CD4-positive, alpha-beta T cell (primary cell): Measurements from ENCODE around the gene JPT2. TPM values are rescaled to one million over a fixed set of nuclear protein-coding genes. Genes with fewer than 3 reads are reported as not detected.

Experiments used
- ATAC-seq: fragments of 200-7000 bp; cut with Tn5 transposase; one replicate; pipeline ENCODE4 v1.10.0; 2022; ENCODE audit warnings: mild to moderate bottlenecking; ENCODE audit not compliant: poor library complexity
- CTCF ChIA-PET: fragments of 350-600 bp; sonication (Branson Sonifier 250); formaldehyde crosslinking; loops from one replicate; lab custom pipeline; 2021; ENCODE audit warnings: antibody characterized with exemption, inconsistent platforms; lab: Charles Lee
- POLR2A ChIA-PET: fragments of 350-600 bp; sonication (Branson Sonifier 250); formaldehyde crosslinking; loops from one replicate; lab custom pipeline; 2021; ENCODE audit warnings: antibody characterized with exemption, inconsistent platforms; lab: Charles Lee
- DNase-seq, 14 experiments: peaks; one replicate each; pipeline ENCODE4 v3.0.0-alpha.2; 2013 to 2020; ENCODE audit warnings: mixed read lengths in 2 of 14
- H3K27ac ChIP-seq, 2 donors: one replicate each; pipeline versions ENCODE4 v1.5.1 to v1.7.0; 2013; ENCODE audit warnings: low read length in 2 of 2, low read depth in 1 of 2, mild to moderate bottlenecking in 1 of 2
- H3K27me3 ChIP-seq, 2 experiments: 1 replicate in 1 of 2; 2 replicates in 1 of 2; pipeline versions ENCODE4 v1.6.1 to v1.7.0; 2013; ENCODE audit warnings: low read length in 2 of 2, control low read depth in 1 of 2, mild to moderate bottlenecking in 1 of 2, moderate library complexity in 1 of 2; ENCODE audit not compliant: insufficient read depth in 2 of 2, control insufficient read depth in 1 of 2
- H3K36me3 ChIP-seq: one replicate; pipeline ENCODE4 v1.6.1; 2013; ENCODE audit warnings: low read length, control low read depth; ENCODE audit not compliant: insufficient read depth
- H3K4me1 ChIP-seq: one replicate; pipeline ENCODE4 v1.6.1; 2013; ENCODE audit warnings: low read length, control low read depth; ENCODE audit not compliant: insufficient read depth
- H3K4me3 ChIP-seq: one replicate; pipeline ENCODE4 v1.5.1; 2013; ENCODE audit warnings: mild to moderate bottlenecking, low read length, moderate library complexity
- H3K9me3 ChIP-seq, 2 experiments: 1 replicate in 1 of 2; 2 replicates in 1 of 2; pipeline versions ENCODE4 v1.6.1 to v1.7.0; 2013; ENCODE audit warnings: low read length in 2 of 2, mild to moderate bottlenecking in 2 of 2, control low read depth in 1 of 2, moderate library complexity in 1 of 2; ENCODE audit not compliant: control insufficient read depth in 1 of 2, insufficient read depth in 1 of 2
- H3K27ac Mint-ChIP-seq: one replicate; pipeline ENCODE4 v1.8.0; 2020; ENCODE audit warnings: mixed read lengths
- H3K27me3 Mint-ChIP-seq: one replicate; pipeline ENCODE4 v1.8.0; 2021; ENCODE audit warnings: mixed read lengths
- H3K36me3 Mint-ChIP-seq: one replicate; pipeline ENCODE4 v1.8.0; 2021; ENCODE audit warnings: low read depth, mixed read lengths
- H3K4me1 Mint-ChIP-seq: one replicate; pipeline ENCODE4 v1.8.0; 2021; ENCODE audit warnings: low read depth, mixed read lengths
- H3K4me3 Mint-ChIP-seq: one replicate; pipeline ENCODE4 v1.8.0; 2020; ENCODE audit warnings: mild to moderate bottlenecking, mixed read lengths
- H3K9me3 Mint-ChIP-seq: one replicate; pipeline ENCODE4 v1.8.0; 2020; ENCODE audit warnings: mixed read lengths
- intact Hi-C, 2 experiments: fragments of 100-400 bp; cut with DNase I in 1 of 2; cut with micrococcal nuclease in 1 of 2; formaldehyde crosslinking; loops; one replicate each; pipeline versions ENCODE4 v1.15.1 to v1.9.0; 2023 to 2025; cut with DNase I, micrococcal nuclease
- total RNA-seq, 174 experiments: library from RNA in 2 of 174; stranded (reverse) in 2 of 174; gene quantifications; one replicate each; pipeline ENCODE4 v1.2.3 and lab custom pipeline; 2021 to 2026
- TF ChIP-seq, protein P1 (sequence below): fragments of 200-600 bp; IDR thresholded peaks from one replicate; pipeline ENCODE4 v1.8.0; 2022; ENCODE audit warnings: antibody characterized with exemption, mild to moderate bottlenecking

JPT2 gene
- total RNA-seq, 2 experiments from 2014 or later, result 2.5 to 3.2 TPM

DNA sequence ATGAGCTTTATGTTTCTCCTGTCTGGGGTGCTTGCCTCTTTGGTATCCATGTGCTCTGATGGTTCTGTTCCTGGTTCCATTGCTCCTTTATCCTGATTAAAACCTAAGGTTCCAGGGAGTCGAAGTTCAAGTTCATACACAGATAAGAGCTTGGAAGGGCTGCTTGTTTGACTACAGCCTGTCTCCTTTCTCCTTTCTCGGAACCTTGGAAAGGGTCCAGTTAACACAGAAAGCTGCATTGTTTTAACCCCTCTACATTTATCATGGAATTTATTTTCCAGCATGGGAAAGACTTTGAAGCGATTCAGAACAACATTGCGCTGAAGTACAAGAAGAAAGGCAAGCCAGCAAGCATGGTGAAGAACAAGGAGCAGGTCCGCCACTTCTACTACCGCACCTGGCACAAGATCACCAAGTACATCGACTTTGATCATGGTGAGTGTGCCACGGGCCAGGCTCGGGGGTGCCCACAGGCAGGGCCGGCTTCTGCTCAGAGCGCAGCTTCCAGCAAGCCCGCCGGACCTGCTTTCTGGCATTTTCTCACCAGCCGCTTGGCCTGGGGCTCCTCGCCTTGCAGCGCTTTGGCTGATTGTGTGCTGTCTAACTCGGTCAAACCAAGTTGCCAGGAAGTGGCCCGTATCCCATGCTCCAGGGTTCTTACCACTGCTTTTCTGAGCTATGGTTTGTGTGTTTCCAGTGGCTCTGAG is 46.0 kb upstream of the JPT2 start:
- no peak overlapping the region for H3K4me3 Mint-ChIP-seq
- TF ChIP-seq, protein P1, sequence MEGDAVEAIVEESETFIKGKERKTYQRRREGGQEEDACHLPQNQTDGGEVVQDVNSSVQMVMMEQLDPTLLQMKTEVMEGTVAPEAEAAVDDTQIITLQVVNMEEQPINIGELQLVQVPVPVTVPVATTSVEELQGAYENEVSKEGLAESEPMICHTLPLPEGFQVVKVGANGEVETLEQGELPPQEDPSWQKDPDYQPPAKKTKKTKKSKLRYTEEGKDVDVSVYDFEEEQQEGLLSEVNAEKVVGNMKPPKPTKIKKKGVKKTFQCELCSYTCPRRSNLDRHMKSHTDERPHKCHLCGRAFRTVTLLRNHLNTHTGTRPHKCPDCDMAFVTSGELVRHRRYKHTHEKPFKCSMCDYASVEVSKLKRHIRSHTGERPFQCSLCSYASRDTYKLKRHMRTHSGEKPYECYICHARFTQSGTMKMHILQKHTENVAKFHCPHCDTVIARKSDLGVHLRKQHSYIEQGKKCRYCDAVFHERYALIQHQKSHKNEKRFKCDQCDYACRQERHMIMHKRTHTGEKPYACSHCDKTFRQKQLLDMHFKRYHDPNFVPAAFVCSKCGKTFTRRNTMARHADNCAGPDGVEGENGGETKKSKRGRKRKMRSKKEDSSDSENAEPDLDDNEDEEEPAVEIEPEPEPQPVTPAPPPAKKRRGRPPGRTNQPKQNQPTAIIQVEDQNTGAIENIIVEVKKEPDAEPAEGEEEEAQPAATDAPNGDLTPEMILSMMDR, result no peak
- POLR2A ChIA-PET, result no interaction called here
- intact Hi-C loops, result no loop called here
- no peak for DNase-seq
- Histone ChIP-seq H3K9me3 (no peaks in the 10 kb centered on the region), H3K27me3 (no peaks in the 10 kb centered on the region), H3K4me3 (no peak overlapping the region), H3K4me1 (no peaks in the 10 kb centered on the region), H3K27ac (no peak overlapping the region), H3K36me3 (peaks cover 65% of the 10 kb centered on the region)
- no peaks in the 10 kb centered on the region for H3K4me1 Mint-ChIP-seq
- H3K36me3 Mint-ChIP-seq, result peaks cover 62% of the 10 kb centered on the region
- H3K9me3 Mint-ChIP-seq, result no peaks in the 10 kb centered on the region
- no peak overlapping the region for H3K27ac Mint-ChIP-seq
- H3K27me3 Mint-ChIP-seq, result no peaks in the 10 kb centered on the region
- CTCF ChIA-PET, result no interaction called here
- no peak for ATAC-seq

DNA sequence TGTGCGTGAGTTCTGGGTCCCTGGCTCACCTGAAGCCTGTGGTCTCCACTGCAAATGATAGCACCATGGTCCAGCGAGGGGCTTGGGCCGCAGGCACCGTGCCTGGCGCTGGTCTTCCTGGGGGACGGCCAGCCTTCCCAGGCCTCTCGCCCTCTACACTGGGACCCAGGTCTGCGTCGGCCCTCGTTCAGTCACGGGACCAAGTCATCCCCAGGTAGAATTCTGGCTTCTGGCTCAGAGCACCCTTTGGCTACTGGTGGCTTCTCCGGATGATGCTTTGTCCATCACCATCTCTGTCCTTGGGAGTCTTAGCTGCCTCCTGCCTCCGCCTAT is 45.5 kb upstream of the JPT2 start:
- no peaks in the 10 kb centered on the region for H3K27me3 ChIP-seq
- ATAC-seq (no peak), DNase-seq (no peak)
- POLR2A ChIA-PET, result no interaction called here
- intact Hi-C loops, result no loop called here
- no peak overlapping the region for H3K27ac ChIP-seq
- no peaks in the 10 kb centered on the region for H3K4me1 ChIP-seq
- H3K9me3 ChIP-seq, result no peaks in the 10 kb centered on the region
- no peaks in the 10 kb centered on the region for H3K4me1 Mint-ChIP-seq
- no peak overlapping the region for H3K4me3 ChIP-seq
- no peaks in the 10 kb centered on the region for H3K27me3 Mint-ChIP-seq
- no peak overlapping the region for H3K4me3 Mint-ChIP-seq
- H3K9me3 Mint-ChIP-seq, result no peaks in the 10 kb centered on the region
- CTCF ChIA-PET, result no interaction called here
- TF ChIP-seq, protein P1, result no peak
- peaks cover 62% of the 10 kb centered on the region for H3K36me3 ChIP-seq
- no peak overlapping the region for H3K27ac Mint-ChIP-seq
- peaks cover 58% of the 10 kb centered on the region for H3K36me3 Mint-ChIP-seq

DNA sequence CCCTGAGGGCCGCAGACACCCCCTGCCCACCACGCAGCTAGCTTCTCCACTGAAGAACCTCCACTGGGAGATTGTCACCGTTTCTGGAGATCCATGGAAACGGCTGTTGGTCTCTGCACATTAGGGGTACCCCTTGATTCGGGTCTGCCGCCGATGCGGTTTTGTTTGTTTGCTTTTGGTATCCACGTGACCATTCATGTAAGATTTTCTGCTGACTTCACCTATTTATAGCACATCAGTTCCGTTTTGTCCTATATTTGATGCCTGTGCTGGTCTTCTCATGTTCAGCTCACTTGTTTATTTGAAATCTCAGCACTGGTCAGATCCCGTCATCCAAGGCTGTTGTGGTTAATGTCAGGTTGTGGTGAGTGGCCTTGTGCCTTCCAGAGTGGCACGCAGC is 44.8 kb upstream of the JPT2 start:
- Histone ChIP-seq H3K36me3 (peaks cover 68% of the 10 kb centered on the region), H3K27ac (no peak overlapping the region), H3K9me3 (no peaks in the 10 kb centered on the region), H3K4me3 (no peak overlapping the region), H3K4me1 (no peaks in the 10 kb centered on the region), H3K27me3 (no peaks in the 10 kb centered on the region)
- TF ChIP-seq, protein P1, result no peak
- ChIA-PET POLR2A (no interaction called here), CTCF (no interaction called here)
- Mint-ChIP-seq H3K4me3 (no peak overlapping the region), H3K27me3 (no peaks in the 10 kb centered on the region), H3K36me3 (peaks cover 65% of the 10 kb centered on the region), H3K9me3 (no peaks in the 10 kb centered on the region), H3K27ac (no peak overlapping the region), H3K4me1 (no peaks in the 10 kb centered on the region)
- ATAC-seq (no peak), DNase-seq (no peak)
- intact Hi-C loops, result no loop called here
